Stimulated activated CD8-positive, alpha-beta memory T cell treated with anti-CD3 and anti-CD28 coated beads, Interleukin-12 subunit alpha, Interleukin-12 subunit beta, amount 100 ng/mL, for 4 hours (primary cell): ENCODE data around the gene RPS2.
"Not testable (repeated sequence)": the region's sequence is repeated elsewhere in the genome, so short reads cannot be mapped to it uniquely, and the experiment has no call there.

Experiments used
- DNase-seq: peaks from one replicate; pipeline ENCODE4 v3.0.0-alpha.2; 2020; ENCODE audit warnings: low read depth

The RPS2 gene

DNA sequence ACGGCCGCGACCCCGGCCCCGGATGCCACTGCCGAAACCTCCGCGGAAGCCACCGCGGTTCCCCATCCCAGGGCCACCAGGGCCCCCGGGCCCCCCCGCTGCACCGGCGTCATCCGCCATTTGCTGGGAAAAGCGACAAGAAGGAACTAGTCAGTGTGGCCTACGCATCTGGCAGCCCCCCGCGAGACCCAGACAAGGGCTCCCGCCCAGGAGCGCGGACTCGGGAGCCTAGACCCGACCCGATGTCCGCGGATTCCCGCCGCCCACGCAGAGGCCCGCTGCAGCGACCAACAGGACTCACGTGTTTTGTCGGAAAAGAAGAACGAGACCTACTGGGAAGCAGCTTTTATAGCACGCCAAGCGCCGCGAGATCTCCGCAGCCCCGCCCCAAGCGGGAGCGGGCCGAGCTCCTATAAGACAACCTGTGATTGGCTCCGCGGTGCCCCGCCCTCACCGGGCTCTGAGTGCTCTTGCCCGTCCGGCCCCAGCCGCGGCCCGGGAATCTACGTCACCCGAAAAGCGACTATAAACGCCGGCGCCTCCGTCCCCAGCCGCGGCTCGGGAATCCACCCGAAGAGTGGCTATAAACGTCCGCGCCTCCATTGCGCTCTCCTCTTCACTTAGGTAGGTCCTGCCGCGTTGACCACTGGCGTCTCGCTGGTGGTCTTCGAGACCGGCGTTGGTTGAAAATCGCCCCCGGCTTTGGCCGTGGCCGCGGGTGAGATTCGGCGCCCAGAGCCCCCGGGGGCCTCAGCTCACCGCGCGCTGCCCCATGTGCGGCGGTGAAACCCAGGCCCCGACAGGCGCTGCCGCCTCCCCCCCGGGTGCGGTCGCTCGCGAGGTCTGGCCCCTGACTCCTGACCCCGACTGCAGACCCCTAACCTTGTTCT lies at the start of gene RPS2:
Gene RPS2, minus strand, starts transcription at position 321 of the 890 bp plus-strand sequence. Its CDS starts 201 bp downstream, at position 120.
- DNase-seq: peak; percentile 96

DNA sequence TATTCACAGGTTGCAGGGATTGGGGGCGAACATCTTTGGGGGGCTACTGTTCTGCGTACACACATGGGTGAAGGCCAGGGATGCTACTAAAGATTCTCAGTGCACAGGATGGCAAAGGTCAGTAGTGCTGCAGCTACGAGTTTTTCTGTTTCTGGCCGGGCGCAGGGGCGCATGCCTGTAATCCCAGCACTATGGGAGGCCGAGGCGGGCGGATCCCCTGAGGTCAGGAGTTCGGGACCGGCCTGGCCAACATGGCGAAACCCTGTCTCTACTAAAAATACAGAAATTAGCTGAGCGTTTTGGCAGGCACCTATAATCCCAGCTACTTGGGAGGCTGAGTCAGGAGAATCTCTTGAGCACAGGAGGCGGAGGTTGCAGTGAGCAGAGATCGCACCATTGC lies 48.9 kb upstream of the RPS2 start:
- no peak for DNase-seq

DNA sequence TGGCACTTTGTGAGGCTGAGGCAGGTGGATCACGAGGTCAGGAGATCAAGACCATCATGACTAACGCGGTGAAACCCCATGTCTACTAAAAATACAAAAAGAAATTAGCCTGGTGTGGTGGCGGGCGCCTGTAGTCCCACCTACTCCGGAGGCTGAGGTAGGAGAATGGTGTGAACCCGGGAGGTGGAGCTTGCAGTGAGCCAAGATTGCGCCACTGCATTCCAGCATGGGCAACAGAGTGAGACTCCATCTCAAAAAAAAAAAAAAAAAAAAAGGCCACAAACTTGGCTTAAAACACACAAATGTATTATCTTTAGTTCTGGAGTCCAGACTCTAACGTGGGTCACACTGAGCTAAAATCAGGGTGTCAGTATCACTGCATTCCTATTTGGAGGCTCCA lies 47.1 kb upstream of the RPS2 start:
- DNase-seq: not testable (repeated sequence)

DNA sequence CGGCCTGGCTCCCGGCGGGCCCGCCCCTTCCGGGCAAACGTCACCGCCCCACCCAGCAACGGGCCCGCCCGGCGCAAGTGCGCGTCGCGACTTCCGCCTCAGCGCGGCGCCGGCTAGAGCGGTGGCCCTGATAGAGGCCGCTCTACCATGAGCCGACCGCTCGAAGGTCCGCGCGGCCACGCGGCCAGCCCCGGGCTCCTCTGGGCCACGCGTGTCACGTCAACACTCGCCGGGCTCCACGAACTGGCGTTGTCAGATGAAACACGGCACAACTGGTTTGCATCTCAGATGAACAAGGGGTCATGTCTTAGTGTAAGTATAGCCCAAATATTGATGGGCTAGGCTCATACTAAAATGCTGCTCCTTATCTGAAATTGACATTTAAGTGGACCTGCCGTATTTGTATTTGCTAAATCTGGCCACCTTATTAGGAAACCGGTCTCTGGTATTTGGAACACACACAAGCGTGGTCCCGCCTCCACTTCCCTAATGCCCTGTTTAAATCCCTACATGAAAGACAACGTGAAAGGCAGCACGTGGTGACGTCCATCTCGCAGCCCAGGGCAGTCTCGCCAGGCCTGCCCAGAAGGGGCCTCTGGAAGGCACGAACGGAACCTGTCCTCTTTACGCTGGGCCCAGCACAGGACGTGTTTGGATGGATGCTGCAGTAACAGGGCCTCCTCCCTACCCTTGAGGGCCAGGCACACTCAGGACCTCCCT lies 45.3 kb upstream of the RPS2 start, which contains the start of gene ZNF598:
Gene ZNF598, minus strand, starts transcription at position 31 of the 720 bp plus-strand sequence.
- peak; percentile 73 for DNase-seq

DNA sequence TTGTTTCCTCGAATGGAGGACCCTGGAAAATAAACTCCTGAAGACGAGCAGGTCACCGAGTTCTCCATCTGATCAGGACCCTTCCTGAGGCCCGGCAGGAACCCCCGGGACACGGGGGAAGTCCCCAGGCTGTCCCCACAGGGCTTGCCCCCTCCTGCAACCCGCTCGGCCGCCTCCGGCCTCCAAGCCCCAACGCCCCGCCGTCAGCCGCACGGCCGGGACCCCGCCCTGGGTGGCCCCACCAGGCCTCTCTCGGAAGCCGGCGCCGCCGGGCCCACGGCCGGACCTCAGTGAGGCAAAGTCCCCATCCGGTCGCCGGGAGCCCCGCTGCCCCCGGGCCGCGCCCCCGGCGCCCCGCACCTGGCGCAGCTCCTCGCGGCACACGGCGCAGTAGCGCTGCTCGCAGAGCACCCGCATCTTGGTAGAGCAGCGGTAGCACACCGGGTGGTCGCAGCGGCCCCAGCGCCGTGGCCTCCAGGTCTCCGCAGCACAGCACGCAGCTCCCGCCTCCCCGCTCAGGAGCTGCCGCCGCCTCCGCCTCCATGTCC lies 44.6 kb upstream of the RPS2 start:
- no peak for DNase-seq

DNA sequence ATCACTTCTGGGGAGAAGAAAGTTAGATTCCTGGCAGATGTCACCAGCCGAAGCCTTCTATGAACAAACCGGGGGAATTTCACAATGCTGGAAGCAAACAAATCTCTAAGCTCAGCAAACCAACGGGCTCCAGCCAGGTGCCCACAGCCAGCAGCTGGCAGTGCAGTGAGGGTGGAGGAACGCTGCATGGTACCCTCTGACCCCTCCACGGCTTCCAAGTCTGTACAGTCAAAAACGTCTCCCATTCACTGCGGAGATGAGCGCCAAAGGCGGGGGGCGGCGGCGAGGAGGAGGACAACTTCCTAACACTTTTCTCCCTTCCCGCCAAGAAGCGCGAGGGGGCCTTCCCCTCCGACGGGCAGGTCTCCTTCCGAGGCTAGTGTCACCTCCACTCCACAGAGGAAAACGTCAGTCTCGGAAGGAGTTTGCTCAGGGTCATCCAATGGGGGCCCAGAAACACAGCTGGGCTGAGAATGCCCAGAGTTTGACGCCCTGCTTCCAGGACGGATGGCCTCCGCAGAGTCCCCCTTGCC lies 44.1 kb upstream of the RPS2 start:
- no peak for DNase-seq

DNA sequence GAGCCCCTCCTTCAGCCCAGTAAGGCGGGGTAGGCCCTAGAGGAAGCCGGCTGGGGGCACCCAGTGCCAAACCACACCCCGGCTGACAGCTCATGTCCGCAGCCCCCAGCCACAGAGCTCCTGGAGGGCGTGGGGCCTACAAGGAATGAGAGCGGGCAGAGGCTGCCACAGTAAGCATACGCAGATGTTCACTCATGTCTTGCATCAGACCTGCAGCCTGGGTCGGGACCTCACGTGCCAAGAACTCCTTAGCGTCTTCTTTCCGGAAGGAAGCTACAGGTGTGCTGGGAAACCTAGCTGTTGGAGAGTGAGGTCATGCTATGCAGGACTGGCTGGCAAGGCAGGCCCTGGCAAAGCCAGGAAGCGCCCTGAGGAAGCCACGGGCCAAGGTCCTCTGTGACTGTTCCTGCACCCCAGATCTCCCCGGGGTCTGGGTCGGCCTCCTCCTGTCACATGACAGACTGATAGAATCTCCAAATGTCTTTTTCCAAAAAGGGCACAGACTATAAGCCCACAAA lies 43.4 kb upstream of the RPS2 start:
- no peak for DNase-seq

DNA sequence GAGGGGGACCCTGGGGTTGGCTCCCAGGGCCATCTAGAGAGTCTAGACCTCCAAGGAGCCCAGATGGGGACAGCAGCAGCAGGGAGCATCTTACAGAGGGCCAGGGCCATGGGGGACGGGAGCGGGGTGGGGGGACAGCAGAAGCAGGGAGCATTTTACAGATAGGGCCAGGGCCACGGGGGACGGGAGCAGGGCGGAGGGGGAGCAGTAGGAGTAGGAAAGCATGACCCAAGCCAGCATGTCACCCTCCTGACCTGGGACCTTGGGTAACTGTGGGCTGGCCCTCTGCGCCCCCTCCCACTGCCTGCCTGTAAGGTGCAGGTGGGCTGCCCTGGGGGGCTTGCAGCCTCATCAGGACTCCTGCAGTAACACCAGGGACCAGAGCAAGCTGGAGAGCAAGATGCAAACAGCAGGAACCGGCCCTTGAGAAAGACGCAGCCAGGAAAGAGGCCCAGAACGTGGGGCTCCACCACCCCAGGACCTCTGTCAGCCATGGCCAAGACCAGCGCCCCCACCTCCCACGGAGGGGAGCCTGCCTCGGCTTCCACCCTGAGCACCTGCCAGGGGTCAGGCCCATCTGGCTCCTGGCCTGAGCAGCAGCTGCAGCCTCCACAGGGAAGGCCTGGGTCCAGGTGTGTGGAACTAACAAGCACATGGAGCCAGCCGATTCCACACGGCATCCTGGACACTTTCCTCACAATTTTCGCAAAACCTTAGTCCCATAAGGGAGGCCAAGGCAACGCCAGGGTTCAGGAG lies 42.6 kb upstream of the RPS2 start:
- DNase-seq: no peak

DNA sequence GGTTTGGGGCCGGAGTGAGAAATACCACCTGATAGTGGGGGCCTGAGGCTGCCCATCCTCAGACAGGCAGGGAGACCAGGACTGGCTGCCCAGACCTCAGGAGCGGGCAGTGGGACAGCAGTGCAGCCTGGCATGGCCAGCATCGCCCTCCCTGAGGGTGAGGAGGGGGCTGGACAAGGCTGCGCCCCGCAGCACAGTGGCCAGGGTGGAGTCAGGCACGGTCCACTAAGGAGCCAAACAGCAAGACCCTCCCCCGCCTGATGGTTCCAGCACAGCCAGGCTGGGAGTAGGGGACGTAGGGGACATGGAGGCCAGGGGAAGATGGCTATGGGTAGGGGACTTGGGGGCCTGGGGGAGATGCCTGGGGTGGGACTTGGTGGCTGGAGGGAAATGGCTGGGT lies 41.7 kb upstream of the RPS2 start:
- no peak for DNase-seq

DNA sequence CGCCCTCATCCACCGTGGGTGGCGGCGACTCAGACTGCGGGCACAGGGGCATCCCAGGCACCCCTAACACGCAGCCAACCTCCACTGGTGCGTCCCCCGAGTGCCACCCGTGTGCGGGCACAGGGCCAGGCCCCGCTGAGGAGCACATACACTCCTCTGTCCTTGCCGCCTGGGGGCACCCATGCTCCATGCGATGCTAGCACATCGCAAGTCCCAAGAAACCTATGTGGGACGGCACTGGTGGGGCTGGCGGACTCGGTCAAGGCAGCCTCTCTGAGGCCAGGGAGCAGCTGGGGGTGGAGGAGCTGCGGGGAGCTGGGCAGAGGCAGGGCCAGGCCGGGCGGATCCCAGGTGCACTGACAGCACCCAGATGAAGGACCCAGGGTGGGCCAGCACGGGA lies 41.0 kb upstream of the RPS2 start:
- no peak for DNase-seq

DNA sequence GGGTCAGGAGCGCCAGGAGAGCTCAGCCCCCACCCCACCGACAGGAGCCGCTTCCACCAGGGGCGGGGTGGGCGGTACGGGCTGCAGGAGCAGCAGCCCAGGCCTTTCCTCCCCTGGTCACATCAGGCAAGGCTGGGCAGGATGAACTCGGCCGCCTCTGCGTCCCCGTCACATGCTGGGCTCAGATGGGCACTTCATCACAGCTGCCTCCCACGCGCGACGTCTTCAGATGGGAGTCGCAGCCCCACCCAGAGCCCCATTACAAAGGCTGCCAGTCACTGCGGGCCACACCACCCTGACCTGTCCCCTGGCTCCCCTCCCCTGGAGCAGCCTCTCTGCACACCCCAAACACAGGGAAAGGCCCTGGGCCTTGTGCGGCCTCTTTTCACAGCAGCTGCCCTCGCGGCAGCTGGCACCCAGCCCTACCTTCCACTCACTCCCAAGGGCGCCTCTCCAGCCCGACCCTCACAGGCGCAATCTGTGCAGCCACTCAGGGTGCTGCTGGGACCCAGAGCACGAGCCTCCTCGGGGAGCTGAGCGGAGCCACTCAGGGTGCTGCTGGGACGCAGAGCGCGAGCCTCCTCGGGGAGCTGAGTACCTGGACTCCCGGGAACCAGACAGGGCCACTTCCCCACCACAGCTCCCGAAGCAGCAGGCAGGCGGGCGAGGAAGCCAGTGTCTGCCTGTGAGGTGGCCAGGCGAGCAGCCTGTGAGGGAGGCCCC lies 40.3 kb upstream of the RPS2 start:
- DNase-seq: no peak

DNA sequence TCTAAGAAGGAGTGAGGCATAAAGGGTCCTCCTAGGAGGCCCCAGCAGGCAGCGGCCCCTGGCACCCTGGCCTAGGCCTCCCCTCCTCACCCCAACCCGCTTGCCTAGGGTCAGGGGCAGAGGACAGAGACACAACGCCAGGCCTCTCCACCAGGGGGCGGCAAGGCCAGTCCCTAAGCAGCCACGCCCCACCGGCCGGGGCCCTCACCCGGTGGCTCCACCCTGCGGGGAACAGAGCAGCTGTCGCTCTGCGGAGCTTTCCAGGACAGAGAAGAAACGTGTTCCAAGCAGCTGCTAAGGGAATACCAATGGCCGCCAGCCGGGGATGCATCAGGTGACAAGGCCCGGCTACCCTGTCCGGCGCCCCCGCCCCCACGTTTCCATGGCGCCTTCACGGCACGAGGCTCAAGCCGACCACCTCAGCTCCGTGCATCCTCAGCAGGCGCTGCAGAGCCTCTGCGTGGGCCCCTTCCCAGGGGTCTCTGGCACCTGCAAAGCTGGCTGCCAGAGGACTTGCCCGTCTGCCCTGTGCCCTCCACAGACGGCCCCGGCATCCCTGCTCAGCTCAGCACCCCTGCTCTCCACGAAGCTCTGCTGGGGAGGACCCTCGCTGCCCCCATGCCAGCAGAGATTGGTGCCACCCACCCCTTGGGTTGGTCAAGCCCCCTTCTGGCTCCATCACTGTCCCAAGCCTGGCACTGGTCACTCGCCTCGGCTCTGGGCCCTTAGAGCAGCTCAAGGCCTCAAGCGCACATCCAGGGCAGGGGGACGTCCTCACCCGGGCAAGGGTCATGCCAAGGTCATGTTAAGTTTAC lies 39.4 kb upstream of the RPS2 start:
- DNase-seq: peak; percentile 65

DNA sequence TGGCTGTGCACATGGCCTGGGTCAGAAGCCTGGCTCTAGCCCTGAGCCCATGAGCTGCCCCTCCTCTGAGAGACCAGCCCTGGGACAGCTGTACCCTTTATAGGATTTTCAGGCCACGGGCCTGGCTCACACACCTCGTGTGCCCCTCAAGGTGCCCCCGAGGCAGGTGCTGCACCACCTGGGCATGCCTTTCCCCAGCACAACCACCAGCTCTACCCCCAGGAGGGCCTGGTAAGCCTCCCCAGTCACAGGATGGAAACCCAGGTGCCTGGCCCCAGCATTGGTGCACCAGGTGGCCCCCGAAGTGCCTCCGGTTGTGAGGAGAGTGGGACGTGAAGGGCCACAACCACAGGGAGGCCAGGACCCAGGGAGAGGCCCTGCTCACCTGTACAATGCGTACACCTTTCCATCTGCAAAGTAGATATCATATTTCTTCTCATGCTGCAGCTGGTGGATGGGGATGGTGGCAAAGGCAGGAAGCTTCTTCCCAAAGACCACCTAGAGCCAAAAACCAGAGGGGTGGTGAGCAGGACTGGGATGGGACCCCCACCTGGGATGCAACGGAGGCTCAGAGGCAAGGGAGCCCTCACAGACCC lies 38.7 kb upstream of the RPS2 start:
- DNase-seq: no peak

DNA sequence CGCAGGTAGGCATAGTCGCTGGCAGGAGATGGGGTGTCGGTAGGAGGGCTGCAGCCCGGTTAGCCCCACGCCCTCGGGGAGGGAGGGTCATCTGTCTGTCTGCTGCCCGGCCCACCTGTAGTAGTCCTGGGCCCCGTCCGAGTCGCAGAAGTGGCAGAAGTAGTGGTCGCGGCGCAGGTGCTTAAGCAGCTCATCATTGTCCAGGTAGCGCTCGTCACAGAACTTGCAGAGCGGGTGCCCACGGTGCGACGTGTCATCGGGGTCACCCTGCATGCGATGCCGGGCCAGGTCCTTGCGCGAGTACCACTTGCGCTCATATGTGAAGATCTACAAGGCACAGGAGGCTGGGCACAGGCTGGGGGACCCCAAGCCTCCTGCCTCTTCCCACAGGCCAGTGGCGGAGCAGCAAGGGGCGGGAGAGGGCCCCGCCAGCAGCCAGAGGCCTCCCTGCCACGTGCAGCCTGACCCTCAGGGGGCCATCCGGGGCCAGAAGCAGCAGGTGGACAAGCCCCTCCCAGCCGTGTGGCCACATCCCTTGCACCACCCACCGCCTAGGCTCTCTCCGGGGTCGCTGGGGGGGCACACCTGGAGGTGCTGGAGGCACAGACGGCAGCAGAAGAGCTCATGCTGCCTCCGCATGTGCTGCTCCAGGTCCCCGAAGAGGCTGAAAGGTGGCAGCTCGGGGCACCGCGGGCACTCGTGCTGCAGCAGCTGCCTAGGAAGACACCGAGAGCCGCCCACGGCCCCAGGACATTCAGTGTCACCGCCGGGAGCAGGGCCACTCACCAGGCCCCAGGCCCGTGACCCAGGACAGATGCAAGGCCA lies 38.0 kb upstream of the RPS2 start:
- DNase-seq: no peak

DNA sequence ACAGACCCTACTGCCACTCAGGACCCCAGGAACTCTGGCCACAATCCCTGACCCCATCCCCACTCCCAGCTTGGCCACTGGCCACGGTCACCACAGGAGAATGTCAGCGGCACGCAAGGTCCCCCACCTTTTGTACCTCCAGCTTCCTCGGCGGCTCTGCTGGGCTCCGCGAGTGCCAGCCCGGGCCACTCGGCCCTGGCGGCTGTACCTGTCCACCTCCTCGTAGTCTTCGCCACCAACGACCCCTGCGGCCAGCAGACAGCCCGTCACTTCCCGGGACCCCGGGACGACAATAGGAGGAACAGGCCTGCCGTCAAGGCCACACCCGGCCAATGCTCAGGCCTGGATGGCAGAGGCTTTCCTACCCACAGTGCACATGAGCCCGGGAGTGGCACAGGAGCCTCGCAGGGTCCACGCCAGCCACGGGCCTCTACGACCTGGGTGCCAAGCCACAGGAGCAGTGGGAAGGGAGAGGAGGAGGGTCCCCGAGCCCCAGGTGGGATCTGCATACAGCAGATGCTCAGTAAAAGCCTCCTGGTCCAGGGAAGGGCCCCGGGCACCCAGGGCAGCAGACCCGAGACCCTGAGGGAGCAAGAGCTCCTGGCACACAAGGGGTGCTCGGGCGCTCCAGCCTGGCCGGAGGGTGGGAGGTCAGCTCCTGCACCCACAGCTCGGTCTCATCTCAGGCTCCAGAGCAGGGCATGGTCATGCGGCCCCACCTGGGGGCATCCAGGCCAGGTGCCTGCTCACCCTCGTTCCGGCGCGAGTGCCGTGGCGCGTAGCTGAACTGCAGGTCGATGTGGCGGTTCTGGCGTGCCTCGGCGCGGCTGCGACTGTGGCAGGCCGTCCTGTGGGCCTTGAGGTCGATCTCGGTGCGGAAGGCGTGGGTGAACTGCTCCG lies 37.1 kb upstream of the RPS2 start:
- no peak for DNase-seq

DNA sequence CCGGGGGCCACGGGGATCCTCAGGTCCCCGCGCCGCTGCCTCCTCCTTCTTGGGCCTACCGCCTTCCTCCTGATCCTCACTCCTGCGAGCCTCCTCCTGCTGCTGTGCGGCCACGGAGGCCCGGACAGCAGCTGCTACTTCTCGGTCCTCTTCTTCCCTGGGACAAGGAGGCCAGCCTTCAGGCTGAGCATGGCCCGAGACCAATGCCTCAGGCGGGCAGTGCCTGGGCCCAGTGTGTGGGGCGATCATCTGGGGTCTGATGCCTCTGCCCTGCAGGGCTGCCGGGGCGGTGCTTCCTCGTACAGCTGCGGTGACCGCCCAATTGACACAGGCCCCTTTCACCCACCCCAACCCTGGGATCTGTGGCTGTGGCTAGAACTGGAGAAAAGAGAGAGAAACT lies 36.4 kb upstream of the RPS2 start:
- DNase-seq: no peak

DNA sequence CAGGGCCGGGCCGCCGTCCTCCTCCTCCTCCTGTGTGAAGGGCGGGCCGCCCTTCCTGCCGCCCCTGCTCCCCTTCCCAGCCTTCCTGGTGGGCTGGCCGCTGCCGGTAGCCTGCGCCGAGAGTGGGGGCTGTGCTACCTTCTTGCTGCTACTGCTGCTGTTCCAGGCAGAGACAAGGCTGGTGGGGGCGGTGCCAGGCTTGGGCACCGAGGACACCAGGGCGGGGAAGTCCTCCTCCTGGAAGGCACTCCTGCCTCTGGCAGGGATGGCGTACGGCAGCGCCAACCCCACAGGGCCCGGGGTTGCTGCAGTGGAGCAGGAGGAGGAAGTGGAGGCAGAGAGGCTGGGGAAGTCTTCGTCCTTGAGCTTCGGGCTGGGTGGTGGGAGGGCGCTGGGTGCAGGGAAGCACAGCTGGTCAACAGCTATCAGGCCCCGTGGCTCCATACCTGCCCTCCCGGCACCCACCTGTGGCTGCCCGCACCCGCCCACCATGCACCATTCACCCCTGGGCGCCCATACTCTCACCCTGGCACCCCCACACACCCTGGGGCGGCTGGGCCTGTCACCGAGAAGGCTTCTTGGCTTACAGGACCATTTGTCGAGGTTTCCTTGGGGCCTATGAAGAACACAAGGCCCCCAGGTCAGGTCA lies 35.4 kb upstream of the RPS2 start:
- DNase-seq: no peak
